Central memory CD4-positive, alpha-beta T cell (primary cell): ENCODE measurements around the gene FOXP3.
"Not testable (repeated sequence)": the region's sequence is repeated elsewhere in the genome, so short reads cannot be mapped to it uniquely, and the experiment has no call there.

ENCODE experiments used
- DNase-seq: peaks from one replicate; pipeline ENCODE4 v3.0.0; 2022
- total RNA-seq, 3 experiments: gene quantifications; one replicate each; lab custom pipeline; 2026; lab: John Stamatoyannopoulos, UW

Gene FOXP3, protein sequence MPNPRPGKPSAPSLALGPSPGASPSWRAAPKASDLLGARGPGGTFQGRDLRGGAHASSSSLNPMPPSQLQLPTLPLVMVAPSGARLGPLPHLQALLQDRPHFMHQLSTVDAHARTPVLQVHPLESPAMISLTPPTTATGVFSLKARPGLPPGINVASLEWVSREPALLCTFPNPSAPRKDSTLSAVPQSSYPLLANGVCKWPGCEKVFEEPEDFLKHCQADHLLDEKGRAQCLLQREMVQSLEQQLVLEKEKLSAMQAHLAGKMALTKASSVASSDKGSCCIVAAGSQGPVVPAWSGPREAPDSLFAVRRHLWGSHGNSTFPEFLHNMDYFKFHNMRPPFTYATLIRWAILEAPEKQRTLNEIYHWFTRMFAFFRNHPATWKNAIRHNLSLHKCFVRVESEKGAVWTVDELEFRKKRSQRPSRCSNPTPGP
- 1.4 to 4.2 (median 2.2) reads per million in 3 experiments for total RNA-seq

DNA sequence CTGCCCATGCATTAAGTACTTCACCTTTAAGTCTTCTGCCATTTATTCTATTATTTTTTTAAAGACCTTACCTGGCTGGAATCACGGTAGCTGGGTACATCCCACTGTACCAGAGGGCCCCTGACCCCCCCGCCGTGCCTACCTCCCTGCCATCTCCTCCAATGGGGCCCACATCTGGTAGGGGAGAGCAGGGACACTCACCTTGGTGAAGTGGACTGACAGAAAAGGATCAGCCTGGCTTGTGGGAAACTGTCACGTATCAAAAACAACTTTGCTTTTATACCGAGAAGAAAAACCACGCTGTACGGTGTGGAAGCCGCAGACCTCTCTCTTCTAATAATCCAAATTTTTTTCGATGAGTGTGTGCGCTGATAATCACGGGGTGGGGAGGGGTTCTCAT, at the start of gene FOXP3:
Gene FOXP3, minus strand, starts transcription at position 251 of the 400 bp plus-strand sequence. CDS start 6,205 bp downstream, outside the sequence.
- no peak for DNase-seq

DNA sequence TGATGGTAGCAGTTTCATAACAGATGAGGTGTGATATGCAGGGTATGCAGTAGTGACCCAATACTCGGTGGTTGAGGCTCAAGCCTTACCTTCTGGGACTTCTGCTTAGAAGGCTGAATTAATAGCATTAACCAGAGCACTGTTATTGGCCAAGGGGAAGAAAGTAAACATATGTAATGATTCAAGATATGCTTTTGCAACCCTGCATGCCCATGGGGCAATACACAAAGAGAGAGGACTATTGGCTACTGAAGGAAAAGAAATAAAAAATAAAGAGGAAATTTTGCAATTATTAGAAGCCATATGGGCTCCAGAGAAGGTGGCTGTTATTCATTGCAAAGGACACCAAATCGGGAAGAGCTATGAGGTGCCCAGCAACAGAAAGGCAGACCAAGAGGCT, 47.7 kb upstream of the FOXP3 start:
- no peak for DNase-seq

DNA sequence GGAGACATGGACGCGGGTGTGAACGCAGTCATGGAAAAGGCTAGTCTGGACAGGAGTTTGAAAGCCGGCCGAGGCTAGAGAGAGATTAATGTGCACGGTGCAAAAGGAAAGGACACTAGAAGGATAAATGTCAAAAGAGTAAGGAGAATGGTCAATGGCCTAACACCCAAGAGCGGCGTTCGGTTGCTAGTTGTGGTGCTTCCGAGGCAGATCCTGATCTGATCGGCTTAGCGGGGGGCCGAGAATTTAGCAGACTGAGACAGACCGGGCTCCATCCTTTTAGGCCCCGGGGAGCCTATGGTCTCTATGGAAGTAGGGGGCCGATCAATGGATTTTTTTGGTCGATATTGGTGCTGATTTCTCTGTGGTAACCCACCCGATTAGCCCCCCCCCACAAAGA, 45.9 kb upstream of the FOXP3 start:
- no peak for DNase-seq

DNA sequence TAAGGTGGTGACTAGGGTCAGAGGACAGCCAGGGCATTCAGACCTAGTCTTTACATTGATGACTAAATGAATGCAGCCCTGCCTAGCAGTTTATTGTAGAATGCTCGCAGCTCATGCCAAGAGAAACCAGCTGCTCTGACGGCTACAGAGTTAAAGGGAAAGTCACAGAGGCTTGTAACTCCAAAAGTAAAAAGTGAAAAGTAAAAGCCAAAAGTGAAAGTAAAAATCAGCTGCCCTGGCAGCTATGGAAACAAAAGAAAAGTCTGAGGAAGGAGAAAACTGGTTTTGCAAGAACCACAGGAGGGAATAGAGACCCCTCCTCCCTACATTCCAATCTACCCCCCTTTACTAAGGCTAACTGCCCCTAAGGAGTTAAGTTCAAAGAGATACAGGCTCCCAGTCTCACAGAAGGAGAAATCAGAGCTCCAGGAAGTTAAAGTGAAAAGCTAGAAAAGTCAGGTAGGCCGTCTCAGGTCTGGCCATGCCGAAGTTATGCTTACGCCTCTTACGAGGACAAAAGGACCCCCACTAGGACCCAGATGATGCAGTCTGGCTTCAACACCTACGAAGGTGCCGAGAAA, 45.0 kb upstream of the FOXP3 start:
- peak; percentile 31 for DNase-seq

DNA sequence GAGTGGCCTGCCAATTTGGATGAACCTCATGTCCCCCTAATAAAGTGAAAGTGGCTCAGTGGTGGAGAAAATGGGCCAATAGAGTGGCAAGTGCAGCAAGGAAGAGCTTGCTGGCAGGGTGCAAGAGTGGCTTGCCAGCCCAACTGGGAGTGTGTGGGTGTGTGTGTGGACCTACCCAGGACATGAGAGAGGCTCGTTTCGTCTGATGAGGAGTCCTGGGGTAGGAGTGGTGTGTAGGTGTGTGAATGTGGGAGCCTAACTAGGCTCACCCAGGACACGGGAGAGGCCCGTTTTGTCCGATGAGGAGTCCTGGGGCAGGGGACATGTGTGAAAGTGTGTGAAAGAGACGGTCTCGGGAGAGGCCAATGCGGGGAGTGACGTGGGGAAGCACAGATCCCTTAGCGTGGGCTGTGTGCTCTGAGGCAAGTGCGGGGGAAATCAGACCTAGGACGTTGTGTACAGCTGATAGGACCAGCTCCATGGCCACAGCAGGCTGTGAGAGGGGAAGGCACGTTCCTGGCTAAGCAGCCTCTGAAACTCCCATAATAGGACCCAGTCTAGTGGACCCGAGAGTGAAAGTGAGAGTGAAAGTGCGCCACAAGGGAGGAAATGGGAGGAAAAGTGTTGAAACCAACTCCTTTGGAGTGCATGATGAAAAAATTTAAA, 44.2 kb upstream of the FOXP3 start:
- peak; percentile 29 for DNase-seq

DNA sequence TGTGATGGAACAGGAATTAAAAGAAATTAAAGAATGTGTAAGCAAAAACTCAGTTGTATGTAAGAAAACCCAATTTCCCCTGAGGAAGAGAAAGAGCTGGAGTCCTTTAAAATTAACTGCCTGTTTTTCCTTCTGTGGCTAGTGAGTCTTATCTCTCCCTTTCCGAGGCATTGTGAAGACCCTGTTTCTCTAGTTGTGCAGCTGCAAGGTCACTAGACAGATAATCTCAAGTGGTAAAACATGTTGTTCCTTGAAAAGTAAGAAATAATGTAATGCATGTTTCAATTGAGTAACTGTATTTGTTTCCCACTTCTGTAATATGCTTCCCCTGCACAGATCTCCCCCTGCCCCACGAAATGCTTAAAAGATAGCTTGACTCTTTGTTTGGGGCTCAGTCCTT, 43.3 kb upstream of the FOXP3 start:
- not testable (repeated sequence) for DNase-seq

DNA sequence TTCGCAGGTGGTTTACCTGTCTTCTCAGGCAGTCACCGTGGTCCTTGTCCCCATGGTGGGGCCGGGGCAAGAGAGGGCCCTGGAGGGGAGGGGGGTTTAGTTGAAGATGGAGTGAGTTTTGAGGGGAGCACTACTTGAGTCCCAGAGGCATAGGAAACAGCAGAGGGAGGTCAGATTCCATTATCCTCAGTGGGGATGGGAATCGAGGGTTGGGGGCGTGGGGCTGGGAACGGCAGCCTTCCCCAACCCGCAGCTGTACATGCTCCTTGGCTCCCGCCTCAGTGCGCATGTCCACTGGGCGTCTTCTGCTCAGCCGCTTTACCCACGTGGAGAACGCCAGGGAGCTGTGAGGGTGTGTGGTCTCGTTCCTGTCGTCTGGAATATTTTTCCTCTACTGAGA, 38.8 kb upstream of the FOXP3 start, which contains the start of gene GAGE10:
Gene GAGE10, plus strand, starts transcription at position 301 of the 400 bp plus-strand sequence. CDS start 1,214 bp downstream, outside the sequence.
- DNase-seq: no peak

DNA sequence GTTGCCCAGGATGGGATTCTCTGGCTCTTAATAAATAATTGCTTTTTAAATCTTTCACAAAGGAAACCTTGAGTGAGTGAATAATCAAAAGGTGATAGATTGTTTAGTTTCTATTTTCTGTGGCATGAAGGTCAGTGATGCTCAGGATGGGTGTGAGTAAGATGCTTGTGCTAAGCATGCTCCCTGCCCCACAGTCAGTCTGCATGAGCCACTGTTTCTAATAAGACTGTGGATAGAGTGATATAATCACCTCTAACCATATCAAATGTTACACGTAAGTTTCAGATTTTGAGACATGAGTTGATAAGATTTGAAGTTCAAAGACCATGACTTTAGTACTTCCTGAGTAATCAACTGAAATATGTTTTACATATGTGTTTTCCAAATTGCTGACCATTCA, 36.2 kb upstream of the FOXP3 start:
- DNase-seq: no peak

DNA sequence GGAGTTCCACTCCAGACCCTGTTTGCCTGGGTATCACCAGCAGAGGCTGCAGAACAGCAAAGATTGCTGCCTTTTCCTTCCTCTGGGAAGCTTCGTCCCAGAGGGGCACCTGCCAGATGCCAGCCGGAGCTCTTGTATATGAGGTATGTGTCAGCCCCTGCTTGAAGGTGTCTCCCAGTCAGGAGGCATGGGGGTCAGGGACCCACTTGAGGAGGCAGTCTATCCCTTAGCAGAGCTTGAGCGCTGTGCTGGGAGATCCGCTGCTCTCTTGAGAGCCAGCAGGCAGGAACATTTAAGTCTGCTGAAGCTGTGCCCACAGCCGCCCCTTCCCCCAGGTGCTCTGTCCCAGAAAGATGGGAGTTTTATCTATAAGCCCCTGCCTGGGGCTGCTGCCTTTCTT, 34.8 kb upstream of the FOXP3 start:
- DNase-seq: not testable (repeated sequence)

DNA sequence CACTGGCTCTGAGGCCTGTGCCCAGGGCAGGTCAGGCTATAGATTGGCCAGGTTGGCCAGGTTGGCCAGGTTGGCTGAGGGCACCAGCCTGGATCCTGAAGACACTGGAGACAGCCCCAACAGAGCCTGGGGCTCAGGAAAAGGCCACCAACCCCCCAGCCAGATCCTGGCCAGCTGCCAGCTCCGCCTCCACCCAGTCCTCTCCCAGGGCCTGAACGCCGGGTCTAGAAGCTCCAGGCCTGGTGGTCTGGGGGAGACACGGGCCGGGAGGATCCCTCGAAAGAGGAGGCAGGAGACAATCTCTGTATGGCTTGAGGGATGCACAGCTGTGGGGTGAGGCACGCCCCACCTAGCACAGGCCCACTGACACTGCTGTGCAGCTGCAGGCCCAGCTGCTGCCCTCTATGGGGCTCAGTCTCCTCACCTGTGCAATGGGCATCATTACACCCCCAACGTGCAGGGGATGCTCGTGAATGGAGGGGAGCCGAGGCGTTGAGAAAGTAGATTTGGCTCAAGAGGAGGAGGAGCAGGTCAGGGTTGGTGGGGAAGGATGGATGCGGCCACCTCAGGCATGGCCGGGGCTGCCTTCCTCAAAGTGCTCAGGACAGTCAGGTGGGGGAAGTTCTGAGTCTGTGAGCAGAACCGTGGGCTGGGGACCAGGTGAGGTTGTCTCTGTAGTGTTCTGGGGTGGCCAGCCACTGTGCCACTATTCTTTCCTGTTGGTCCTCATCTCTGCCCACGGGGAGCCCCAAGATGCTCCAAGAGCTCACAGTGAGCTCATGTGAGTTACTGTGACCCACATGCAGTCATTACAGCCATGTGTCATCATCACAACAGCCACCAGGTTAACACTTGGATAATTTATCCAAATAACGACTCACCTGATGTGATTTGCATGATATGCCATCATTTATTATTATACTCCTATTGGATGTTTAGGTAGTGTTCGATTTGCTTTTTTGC, 28.2 kb upstream of the FOXP3 start:
- DNase-seq: no peak

DNA sequence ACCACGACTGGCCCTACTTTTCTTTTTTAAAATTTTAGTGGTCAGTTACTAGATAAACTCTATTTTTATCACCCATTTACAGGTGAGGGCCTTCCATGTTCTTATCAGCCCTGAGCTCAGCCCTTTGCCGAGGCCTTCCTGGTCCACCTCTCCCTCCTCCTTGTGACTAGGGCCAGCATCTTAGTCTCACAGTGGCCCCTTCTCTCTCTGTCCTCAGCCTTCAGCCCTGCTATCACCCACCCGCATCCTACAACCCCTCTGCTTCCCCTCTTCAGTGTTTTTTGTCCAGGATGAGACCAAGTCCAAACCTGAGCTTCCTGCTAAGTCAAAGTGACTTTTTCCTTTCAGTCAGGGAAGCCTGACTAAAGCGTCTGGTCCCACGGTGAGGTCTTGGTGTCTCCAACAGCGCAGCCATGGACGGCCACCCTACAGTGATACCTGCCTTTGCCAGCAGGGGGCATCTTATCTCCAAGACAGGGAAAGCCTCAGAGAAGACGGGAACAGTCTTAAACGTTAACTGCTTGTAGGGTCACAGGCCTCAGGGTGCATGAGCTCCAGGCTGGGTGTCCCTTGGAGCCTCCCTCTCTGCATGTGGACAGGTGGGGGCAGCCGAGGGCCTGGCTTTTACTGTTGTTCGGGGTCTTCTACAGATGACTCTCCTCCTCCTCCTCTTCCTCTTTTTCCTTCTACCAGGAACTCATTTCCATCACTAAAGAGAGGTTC, 27.3 kb upstream of the FOXP3 start:
- DNase-seq: peak; percentile 51

DNA sequence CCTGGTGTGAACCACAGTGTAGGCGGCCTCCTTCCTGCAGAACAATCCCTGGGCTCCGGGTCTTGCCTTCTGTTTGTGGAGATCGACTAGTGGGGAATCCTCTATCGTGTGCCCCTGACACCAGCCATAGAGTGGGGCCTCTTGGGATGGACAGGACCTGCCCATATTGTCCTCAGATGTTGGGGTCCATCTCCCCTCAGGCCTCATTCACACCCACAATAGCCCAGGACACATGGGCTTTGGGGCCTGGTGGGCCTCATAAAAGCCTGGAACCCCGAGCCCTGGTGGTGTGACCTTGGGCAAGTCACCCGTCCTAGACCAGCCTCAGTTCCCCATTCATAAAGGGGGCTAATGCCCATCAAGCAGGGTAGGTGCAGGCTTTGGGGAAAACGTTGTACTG, 25.7 kb upstream of the FOXP3 start:
- no peak for DNase-seq

DNA sequence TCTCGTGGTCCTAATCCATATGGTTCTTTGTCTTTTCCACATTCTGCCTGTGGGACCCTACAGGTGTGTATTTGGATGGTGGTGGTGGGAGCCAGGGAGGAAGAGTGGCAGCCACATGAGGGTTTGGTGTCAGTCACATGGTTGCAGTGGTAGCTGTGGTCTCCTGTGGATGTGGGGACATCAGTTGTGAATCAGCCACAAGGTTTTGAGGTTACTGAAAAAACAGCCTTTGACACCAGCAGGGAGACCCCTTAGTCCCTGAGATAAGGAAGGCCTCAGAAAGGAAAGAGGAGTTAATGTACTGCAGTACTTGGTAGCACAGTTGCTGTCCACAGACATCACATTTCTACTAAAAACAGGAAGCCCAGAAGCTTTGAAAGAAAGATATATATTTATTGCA, 23.2 kb upstream of the FOXP3 start:
- no peak for DNase-seq

DNA sequence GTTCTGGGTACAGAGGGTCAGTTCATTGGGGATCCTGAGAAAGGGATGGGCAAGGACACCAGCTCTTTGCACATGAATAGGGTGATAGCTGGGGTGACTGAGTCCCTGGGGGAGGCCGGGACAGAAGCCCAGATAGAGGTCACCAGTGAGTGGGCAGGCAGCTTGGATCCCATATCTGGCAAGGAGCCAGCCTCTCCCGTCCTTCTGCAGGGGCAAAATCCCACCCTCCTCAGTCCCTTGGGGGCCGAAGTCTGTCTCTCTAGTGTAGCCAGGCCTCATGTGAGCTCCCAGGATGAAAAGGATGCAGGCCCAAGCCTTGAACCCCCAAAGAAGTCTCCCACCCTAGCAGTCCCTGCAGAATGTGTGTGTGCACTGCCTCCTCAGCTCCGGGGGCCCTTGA, 22.1 kb upstream of the FOXP3 start:
- no peak for DNase-seq

DNA sequence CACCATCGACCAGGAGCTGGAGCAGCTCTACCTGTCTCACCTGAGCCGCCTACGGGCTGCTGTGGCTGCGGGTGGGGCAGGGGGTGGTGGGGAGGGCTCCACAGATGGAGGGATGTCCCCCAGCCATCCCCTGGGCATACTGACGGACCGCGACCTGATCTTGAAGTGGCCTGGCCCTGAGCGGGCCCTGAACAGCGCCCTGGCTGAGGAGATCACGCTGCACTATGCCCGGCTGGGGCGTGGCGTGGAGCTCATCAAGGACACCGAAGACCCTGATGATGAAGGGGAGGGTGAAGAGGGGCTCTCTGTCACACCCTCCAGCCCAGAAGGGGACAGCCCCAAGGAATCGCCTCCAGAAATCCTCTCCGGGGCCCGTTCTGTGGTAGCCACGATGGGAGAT, 21.6 kb upstream of the FOXP3 start:
- DNase-seq: no peak

DNA sequence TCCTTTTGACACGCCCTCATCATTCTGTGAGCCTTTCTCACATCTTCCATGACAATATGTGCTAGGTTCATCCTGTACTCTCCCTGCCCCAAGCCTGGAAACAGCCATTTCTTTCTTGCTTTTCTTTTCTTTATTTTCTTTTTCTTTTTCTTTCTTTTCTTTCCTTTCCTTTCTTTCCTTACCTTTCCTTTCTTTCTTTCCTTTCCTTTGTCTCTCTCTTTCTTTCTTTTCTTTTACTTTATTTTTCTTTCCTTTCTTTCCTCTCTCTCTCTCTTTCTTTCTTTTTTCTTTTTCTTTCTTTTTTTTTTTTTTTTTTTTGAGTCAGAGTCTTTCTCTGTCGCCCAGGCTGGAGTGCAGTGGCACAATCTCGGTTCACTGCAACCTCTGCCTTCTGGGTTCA, 19.7 kb upstream of the FOXP3 start:
- no peak for DNase-seq

DNA sequence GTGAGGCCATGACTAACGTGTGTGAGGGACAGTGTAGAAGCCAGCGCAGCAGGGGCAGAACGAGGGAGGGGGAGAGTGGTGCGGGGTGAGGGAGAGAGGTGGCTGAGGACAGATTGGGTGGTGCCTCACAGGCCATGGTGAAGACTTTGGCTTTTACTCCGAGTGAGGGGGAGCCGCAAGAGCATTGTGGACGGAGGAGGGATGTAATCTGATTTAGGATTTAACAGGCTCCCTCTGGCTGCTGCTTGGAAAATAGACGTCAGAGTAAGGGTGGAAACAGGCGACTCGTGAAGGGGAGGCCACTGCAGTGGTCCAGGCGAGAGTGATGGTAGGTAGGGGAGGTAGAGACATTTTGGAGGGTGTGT, 18.1 kb upstream of the FOXP3 start:
- no peak for DNase-seq

DNA sequence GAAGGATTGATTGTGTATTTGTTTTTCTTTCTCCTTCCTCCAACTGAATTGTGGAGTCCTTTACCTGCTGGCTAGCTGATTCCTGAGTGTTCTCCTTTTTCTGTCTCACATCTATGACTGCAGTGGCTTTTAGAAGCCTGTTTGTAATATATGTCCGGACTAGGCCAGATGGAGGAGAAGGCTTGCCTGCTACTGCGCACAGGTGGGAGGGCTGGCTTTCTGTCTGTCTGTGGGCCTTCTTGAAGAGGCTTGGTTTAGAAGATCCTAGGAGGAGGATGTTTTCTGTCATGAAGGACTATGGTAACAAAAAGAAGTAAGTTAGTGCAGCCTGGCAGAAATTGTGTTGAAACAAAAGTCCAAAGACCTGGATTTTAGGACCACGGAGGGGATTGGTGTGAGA, 13.6 kb upstream of the FOXP3 start:
- no peak for DNase-seq

DNA sequence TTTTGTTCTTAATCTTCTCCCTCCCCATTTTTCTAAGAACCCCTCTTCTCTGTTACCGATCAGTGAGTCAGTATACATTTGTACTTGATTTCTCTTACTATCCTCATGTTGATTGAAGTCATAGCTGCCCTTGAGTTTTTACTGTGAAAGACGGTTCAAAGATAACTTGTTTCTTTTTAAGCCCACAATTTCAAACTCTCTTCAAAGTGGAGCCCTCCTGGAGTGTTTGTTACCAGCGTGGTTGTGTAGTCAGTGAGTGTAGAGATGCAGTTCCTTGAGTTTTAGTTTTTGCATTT, 13.0 kb upstream of the FOXP3 start:
- DNase-seq: no peak

DNA sequence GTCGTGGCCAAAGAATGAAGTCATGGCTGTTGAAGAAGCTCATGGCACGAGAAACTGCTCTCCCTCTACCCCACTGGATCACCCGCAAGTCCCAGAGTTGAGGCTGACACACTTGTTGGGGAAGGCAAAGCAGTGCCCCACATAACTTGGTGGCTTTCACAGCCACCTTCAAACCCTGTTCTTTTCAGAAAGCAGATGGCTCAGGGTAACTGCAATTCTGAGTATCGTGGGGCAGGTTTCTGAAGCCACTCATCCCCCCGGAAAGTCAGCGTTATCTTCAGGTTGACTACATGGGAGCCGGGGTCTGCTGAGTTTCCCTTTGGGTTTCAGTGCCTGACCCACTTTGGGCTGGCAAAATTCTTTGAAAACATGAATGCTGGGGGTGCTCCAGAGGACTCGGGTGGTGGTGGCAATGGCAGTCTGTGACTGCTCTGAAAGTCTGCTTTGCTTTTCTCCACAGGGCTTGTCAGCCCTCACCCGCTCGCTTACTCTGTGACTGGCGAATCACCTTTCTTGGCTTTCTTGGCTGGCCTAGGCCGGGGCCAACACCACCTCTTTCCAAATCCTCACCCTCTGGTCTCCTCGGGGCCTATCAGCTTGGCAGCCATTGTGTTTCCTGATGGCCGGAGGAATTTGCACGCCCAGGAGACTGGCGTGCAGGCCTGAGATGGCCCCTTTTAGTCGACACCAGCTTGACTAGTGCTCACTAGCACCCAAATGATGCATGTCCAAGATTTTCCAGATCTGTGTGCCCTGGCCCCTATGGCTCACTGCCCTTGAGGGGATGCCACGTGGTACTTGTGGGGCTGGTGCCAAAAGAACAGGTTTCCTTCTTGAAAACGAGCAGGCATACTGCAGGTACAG, 12.4 kb upstream of the FOXP3 start:
- no peak for DNase-seq

DNA sequence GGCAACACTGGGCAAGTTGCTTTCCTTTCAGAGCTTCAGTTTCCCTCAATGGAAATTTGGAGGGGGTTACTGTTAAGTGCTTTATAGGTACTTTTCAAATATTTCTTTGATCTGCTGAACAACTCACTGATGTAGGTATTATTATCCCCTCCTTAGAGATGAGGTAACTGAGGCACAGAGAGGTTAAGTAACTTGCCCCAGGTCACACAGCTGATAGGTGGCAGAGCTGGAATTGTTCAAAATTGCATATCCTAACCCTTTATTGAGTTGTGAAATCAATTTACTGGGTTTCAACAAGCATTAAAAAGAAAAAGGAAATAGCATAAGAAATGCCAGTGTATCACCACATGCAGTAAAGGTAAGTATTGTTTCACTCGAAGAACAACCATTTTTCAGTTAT, 11.7 kb upstream of the FOXP3 start:
- DNase-seq: no peak
